Neural cell (in vitro differentiated cells): ENCODE data around the gene GPR18.

Experiments
- EZH2 ChIP-seq: fragments of 200-600, 300-800 bp; shearing (Covaris generic), sonication (generic); IDR thresholded peaks from 2 replicates; pipeline ENCODE4 v1.6.1; 2014; ENCODE audit warnings: antibody characterized with exemption, low read length, borderline replicate concordance, mild to moderate bottlenecking; ENCODE audit not compliant: insufficient read depth, poor library complexity, severe bottlenecking
- TF ChIP-seq, protein P1 (sequence below): fragments of 450-650 bp; IDR thresholded peaks from 2 replicates; pipeline ENCODE4 v1.5.1; 2014; ENCODE audit warnings: antibody characterized with exemption, mild to moderate bottlenecking, moderate library complexity; ENCODE audit not compliant: poor library complexity, severe bottlenecking

DNA sequence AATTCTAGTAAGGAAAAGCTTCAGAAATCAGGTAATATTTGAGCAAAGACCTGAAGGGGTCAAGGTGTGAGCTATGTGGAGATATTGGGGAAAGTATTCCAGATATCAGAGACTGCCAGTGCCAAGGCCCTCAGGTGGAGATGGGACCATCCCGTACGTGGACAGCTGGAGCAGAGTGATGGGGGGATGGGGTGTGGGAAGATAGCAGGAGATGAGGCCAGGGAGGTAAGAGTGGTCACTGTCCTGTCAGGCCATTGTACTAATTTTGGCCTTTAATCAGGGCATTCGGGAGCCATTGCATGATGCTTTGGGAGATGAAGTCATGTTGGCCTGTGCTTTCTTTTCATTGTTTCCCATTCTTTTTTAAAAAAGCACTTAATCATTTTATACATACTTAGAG is 13.1 kb upstream of the GPR18 start:
- no peak for TF ChIP-seq EZH2
- TF ChIP-seq, protein P1, sequence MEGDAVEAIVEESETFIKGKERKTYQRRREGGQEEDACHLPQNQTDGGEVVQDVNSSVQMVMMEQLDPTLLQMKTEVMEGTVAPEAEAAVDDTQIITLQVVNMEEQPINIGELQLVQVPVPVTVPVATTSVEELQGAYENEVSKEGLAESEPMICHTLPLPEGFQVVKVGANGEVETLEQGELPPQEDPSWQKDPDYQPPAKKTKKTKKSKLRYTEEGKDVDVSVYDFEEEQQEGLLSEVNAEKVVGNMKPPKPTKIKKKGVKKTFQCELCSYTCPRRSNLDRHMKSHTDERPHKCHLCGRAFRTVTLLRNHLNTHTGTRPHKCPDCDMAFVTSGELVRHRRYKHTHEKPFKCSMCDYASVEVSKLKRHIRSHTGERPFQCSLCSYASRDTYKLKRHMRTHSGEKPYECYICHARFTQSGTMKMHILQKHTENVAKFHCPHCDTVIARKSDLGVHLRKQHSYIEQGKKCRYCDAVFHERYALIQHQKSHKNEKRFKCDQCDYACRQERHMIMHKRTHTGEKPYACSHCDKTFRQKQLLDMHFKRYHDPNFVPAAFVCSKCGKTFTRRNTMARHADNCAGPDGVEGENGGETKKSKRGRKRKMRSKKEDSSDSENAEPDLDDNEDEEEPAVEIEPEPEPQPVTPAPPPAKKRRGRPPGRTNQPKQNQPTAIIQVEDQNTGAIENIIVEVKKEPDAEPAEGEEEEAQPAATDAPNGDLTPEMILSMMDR = no peak
